CD14-positive monocyte (primary cell): ENCODE measurements around the gene TTC28. TPM values are rescaled to one million over a fixed set of nuclear protein-coding genes. Genes with fewer than 3 reads are reported as not detected.

ENCODE experiments used
- DNase-seq, 3 donors: peaks; one replicate each; pipeline ENCODE4 v3.0.0-alpha.2; 2011 to 2022
- H2AFZ ChIP-seq: 2 replicates; pipeline ENCODE4 v1.6.0; 2012; ENCODE audit warnings: mild to moderate bottlenecking, low read depth, low read length, inconsistent platforms; ENCODE audit not compliant: insufficient read depth, poor library complexity, severe bottlenecking
- H3K27ac ChIP-seq, 2 donors: 1 replicate in 1 of 2; 2 replicates in 1 of 2; pipeline ENCODE4 v1.5.1; 2012 to 2013; ENCODE audit warnings: low read length in 2 of 2, control low read depth in 1 of 2, inconsistent platforms in 1 of 2, low read depth in 1 of 2, mild to moderate bottlenecking in 1 of 2
- H3K27me3 ChIP-seq, 2 donors: one replicate each; pipeline versions ENCODE4 v1.6.0 to v1.6.1; 2011 to 2013; ENCODE audit warnings: low read length in 2 of 2; ENCODE audit not compliant: control insufficient read depth in 2 of 2, insufficient read depth in 2 of 2
- H3K36me3 ChIP-seq, 2 donors: replicated peaks in 1 of 2; 1 replicate in 1 of 2; 2 replicates in 1 of 2; pipeline versions ENCODE4 v1.5.1 to v1.6.1; 2012 to 2013; ENCODE audit warnings: low read length in 2 of 2, control low read depth in 1 of 2, inconsistent platforms in 1 of 2, mild to moderate bottlenecking in 1 of 2; ENCODE audit not compliant: insufficient read depth in 2 of 2, control insufficient read depth in 1 of 2
- H3K4me1 ChIP-seq, 2 donors: 1 replicate in 1 of 2; 2 replicates in 1 of 2; pipeline versions ENCODE4 v1.5.1 to v1.6.1; 2012 to 2013; ENCODE audit warnings: low read length in 2 of 2, control low read depth in 1 of 2, inconsistent platforms in 1 of 2, mild to moderate bottlenecking in 1 of 2, moderate library complexity in 1 of 2; ENCODE audit not compliant: insufficient read depth in 2 of 2, control insufficient read depth in 1 of 2
- H3K4me2 ChIP-seq: replicated peaks from 2 replicates; pipeline ENCODE3; 2012; ENCODE audit warnings: low read length, moderate library complexity, mild to moderate bottlenecking; ENCODE audit not compliant: poor library complexity, severe bottlenecking; ENCODE audit errors: extremely low read depth
- H3K4me3 ChIP-seq, 3 experiments: fragments of 200-600 bp in 1 of 3; sonication (generic) in 1 of 3; replicated peaks in 1 of 3; 1 replicate in 2 of 3; 2 replicates in 1 of 3; pipeline ENCODE4 v1.5.1; 2011 to 2013; ENCODE audit warnings: low read length in 3 of 3, mild to moderate bottlenecking in 3 of 3, control low read depth in 2 of 3, low read depth in 2 of 3, inconsistent platforms in 1 of 3, moderate library complexity in 1 of 3
- H3K79me2 ChIP-seq: 2 replicates; pipeline ENCODE4 v1.6.0; 2012; ENCODE audit warnings: mild to moderate bottlenecking, control low read depth, inconsistent platforms, low read length, moderate library complexity; ENCODE audit not compliant: insufficient read depth
- H3K9ac ChIP-seq: 2 replicates; pipeline ENCODE4 v1.6.0; 2017; ENCODE audit warnings: low read length, mild to moderate bottlenecking; ENCODE audit not compliant: insufficient read depth, poor library complexity, severe bottlenecking
- H3K9me3 ChIP-seq, 2 donors: replicated peaks in 1 of 2; 1 replicate in 1 of 2; 2 replicates in 1 of 2; pipeline versions ENCODE4 v1.5.1 to v1.6.1; 2012 to 2013; ENCODE audit warnings: low read length in 2 of 2, control low read depth in 1 of 2; ENCODE audit not compliant: control insufficient read depth in 1 of 2, insufficient read depth in 1 of 2
- H4K20me1 ChIP-seq: 2 replicates; pipeline ENCODE4 v1.6.0; 2012; ENCODE audit warnings: mild to moderate bottlenecking, low read length, control low read depth, moderate library complexity; ENCODE audit not compliant: insufficient read depth
- H3K27ac Mint-ChIP-seq, 7 donors: one replicate each; pipeline ENCODE4 v1.8.0; 2020; ENCODE audit warnings: mild to moderate bottlenecking in 7 of 7, mixed read lengths in 7 of 7, moderate library complexity in 6 of 7, inconsistent platforms in 2 of 7
- H3K27me3 Mint-ChIP-seq, 3 donors: one replicate each; pipeline ENCODE4 v1.8.0; 2021 to 2022; ENCODE audit warnings: low read depth in 3 of 3, mild to moderate bottlenecking in 3 of 3, mixed read lengths in 3 of 3, moderate library complexity in 3 of 3, inconsistent platforms in 1 of 3
- H3K36me3 Mint-ChIP-seq, 2 donors: one replicate each; pipeline ENCODE4 v1.8.0; 2020; ENCODE audit warnings: mixed read lengths in 2 of 2, inconsistent platforms in 1 of 2, mild to moderate bottlenecking in 1 of 2
- H3K4me1 Mint-ChIP-seq: one replicate; pipeline ENCODE4 v1.8.0; 2020; ENCODE audit warnings: mild to moderate bottlenecking, mixed read lengths
- H3K4me3 Mint-ChIP-seq, 2 donors: one replicate each; pipeline ENCODE4 v1.8.0; 2020; ENCODE audit warnings: mild to moderate bottlenecking in 2 of 2, mixed read lengths in 2 of 2, moderate library complexity in 1 of 2
- H3K9me3 Mint-ChIP-seq, 7 donors: one replicate each; pipeline ENCODE4 v1.8.0; 2020 to 2022; ENCODE audit warnings: mixed read lengths in 7 of 7, mild to moderate bottlenecking in 6 of 7, moderate library complexity in 6 of 7, inconsistent platforms in 2 of 7
- WGBS: methylation state at CpG from one replicate; pipeline ENCODE4 v1.1.5; 2013; ENCODE audit warnings: missing lambda C conversion rate; ENCODE audit not compliant: insufficient coverage; 5-methylcytosine and 5-hydroxymethylcytosine counted together
- intact Hi-C, 2 donors: fragments of 100-400 bp; cut with micrococcal nuclease; formaldehyde crosslinking; loops; one replicate each; pipeline versions ENCODE4 v1.15.0 to v1.15.1; 2023
- polyA plus RNA-seq, 3 donors: library from polyadenylated mRNA; depleted of rRNA in 1 of 3; unstranded in 2 of 3; stranded (reverse) in 1 of 3; fragments of 300-500 nt in 2 of 3; fragments of >200 nt in 1 of 3; fragmentation: Illumina TruSeq in 2 of 3; gene quantifications; 1 replicate in 2 of 3; 2 replicates in 1 of 3; pipeline ENCODE4 v1.2.3, GENCODE V29; 2012 to 2021
- TF ChIP-seq, protein P1 (sequence below): fragments of 200-600 bp; IDR thresholded peaks from one replicate; pipeline ENCODE4 v1.8.0; 2022; ENCODE audit warnings: antibody characterized with exemption, mild to moderate bottlenecking

The TTC28 gene
- polyA plus RNA-seq, 3 donors, result 0.24 to 0.61 TPM; not detected in 1

DNA sequence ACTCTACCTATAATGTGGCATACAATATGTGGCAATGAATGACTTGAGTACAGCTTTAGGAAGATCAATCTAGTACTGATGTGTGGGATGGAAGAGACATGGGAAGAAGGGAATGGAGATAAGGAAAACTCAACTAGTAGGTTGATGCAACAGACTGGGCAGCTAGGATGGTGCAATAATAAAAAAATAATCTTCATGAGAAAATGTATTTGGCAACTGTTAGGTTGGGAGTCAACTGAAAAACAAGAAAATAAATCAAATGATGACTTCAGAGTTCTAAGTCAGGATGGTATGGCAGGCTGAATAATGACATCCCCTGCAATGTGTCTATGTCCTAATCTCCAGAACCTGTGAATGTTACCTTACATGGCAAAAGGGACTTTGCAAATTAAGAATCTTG lies 523.8 kb downstream of the TTC28 start:
- no peaks in the 10 kb centered on the region for H3K79me2 ChIP-seq
- Mint-ChIP-seq H3K4me1 (no peaks in the 10 kb centered on the region), H3K4me3 (no peak overlapping the region), H3K9me3 (peaks cover 0 to 21% (median 8%) of the 10 kb centered on the region in 7 donors), H3K36me3 (no peaks in the 10 kb centered on the region), H3K27me3 (peaks cover 0 to 2% (median 0%) of the 10 kb centered on the region in 3 donors), H3K27ac (no peak overlapping the region)
- TF ChIP-seq, protein P1, sequence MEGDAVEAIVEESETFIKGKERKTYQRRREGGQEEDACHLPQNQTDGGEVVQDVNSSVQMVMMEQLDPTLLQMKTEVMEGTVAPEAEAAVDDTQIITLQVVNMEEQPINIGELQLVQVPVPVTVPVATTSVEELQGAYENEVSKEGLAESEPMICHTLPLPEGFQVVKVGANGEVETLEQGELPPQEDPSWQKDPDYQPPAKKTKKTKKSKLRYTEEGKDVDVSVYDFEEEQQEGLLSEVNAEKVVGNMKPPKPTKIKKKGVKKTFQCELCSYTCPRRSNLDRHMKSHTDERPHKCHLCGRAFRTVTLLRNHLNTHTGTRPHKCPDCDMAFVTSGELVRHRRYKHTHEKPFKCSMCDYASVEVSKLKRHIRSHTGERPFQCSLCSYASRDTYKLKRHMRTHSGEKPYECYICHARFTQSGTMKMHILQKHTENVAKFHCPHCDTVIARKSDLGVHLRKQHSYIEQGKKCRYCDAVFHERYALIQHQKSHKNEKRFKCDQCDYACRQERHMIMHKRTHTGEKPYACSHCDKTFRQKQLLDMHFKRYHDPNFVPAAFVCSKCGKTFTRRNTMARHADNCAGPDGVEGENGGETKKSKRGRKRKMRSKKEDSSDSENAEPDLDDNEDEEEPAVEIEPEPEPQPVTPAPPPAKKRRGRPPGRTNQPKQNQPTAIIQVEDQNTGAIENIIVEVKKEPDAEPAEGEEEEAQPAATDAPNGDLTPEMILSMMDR, result no peak
- no peak for DNase-seq
- H2AFZ ChIP-seq, result no peak overlapping the region
- no peaks in the 10 kb centered on the region for H3K4me1 ChIP-seq
- no peaks in the 10 kb centered on the region for H4K20me1 ChIP-seq
- H3K9ac ChIP-seq, result no peak overlapping the region
- no peak overlapping the region for H3K27ac ChIP-seq
- H3K9me3 ChIP-seq, result no peaks in the 10 kb centered on the region
- H3K36me3 ChIP-seq, result no peaks in the 10 kb centered on the region
- intact Hi-C loops, result no loop called here
- no peak overlapping the region for H3K4me3 ChIP-seq
- no peak overlapping the region for H3K4me2 ChIP-seq
- H3K27me3 ChIP-seq, result no peaks in the 10 kb centered on the region

DNA sequence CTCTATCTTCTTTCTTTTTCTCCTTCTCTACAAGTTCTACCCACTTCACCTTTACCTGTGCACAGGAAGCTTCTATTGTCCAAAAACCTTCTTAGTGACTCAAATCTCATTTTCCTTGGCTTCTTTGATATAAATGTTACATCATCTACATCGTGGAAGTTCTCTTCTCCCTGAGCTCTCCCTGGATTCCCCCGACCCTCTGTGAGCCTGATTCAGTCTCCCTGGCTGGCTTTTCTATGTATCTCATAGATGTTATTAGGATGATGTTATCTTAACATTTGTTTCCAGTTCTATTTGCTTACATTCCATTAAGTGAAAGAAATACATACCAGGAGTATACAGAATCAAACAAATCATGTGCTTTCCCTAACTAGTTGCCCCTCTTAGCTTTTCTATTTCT lies 524.8 kb downstream of the TTC28 start:
- Histone ChIP-seq H3K79me2 (no peaks in the 10 kb centered on the region), H3K9ac (no peak overlapping the region), H2AFZ (no peak overlapping the region), H3K4me3 (no peak overlapping the region), H3K4me1 (no peaks in the 10 kb centered on the region), H4K20me1 (no peaks in the 10 kb centered on the region), H3K36me3 (no peaks in the 10 kb centered on the region), H3K4me2 (no peak overlapping the region), H3K27ac (no peak overlapping the region), H3K9me3 (no peaks in the 10 kb centered on the region), H3K27me3 (no peaks in the 10 kb centered on the region)
- H3K27me3 Mint-ChIP-seq, result peaks cover 0 to 2% (median 0%) of the 10 kb centered on the region in 3 donors
- TF ChIP-seq, protein P1, result no peak
- intact Hi-C loops, result no loop called here
- H3K36me3 Mint-ChIP-seq, result no peaks in the 10 kb centered on the region
- H3K4me1 Mint-ChIP-seq, result no peaks in the 10 kb centered on the region
- no CpG with 5 or more reads among the region's 2 CpGs for WGBS
- H3K27ac Mint-ChIP-seq, result no peak overlapping the region
- H3K4me3 Mint-ChIP-seq, result no peak overlapping the region
- H3K9me3 Mint-ChIP-seq, result peaks cover 0 to 21% (median 8%) of the 10 kb centered on the region in 7 donors
- no peak for DNase-seq
